GM06990 (cell line): ENCODE results near the gene CD2BP2.
"Not testable (repeated sequence)": the region's sequence is repeated elsewhere in the genome, so short reads cannot be mapped to it uniquely, and the experiment has no call there.

ENCODE experiments used
- DNase-seq: peaks from one replicate; pipeline ENCODE4 v3.0.0-alpha.2; 2011; ENCODE audit not compliant: insufficient read length; ENCODE audit errors: extremely low read depth
- H3K27me3 ChIP-seq: replicated peaks from 2 replicates; pipeline ENCODE4 v1.6.0; 2011; ENCODE audit warnings: low read length; ENCODE audit not compliant: control insufficient read depth, insufficient read depth
- H3K36me3 ChIP-seq: 2 replicates; pipeline ENCODE4 v1.5.1; 2011; ENCODE audit warnings: low read length; ENCODE audit not compliant: control insufficient read depth, insufficient read depth
- H3K4me3 ChIP-seq: replicated peaks from 2 replicates; pipeline ENCODE4 v1.5.1; 2011; ENCODE audit warnings: low read depth, mild to moderate bottlenecking, control low read depth, low read length
- TF ChIP-seq, protein P1 (sequence below): IDR thresholded peaks from 2 replicates; pipeline ENCODE4 v1.5.1; 2011; ENCODE audit warnings: low read length, control low read depth, mild to moderate bottlenecking, inconsistent platforms; ENCODE audit not compliant: insufficient read depth, poor library complexity, severe bottlenecking

Gene CD2BP2

DNA sequence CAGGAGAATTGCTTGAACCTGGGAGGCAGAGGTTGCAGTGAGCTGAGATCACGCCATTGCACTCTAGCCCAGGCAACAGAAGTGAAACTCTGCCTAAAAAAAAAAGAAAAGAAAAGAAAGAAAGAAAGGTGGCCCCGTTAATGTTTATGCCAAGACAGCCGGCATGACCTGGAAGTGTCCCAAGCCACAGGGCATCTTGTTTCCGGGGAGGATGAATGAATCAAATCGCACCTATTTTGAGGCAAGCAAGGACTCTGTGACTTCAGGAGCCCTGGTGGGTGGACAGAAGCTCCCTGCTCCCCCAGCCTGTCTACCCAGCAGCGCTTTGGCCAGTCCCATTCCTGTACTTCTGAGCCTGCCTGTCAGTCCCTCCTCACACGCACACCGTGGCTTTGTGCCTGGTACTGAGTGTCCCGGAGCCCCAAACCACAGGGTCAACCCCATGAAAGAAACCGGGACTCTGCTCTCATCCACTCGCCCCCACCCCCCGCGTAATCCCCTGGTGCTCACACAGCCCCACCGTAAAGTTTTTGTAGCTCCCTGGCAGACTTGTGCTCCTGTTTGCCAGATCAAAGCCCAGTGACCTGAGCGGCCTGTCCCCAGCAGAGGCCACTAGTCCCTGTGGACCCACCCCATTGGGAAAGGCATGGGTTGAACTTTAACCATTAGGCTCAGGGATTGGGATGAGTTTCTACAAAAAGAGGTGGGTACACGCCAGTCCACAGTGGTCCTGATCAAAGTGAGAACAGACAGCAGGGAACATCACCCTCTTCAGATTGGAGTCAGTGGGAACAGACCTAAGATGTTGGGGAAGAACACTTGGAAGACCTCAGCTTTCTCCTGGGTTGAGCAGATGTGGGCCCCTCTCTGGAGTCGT, 19.3 kb downstream of the CD2BP2 start:
- TF ChIP-seq, protein P1, sequence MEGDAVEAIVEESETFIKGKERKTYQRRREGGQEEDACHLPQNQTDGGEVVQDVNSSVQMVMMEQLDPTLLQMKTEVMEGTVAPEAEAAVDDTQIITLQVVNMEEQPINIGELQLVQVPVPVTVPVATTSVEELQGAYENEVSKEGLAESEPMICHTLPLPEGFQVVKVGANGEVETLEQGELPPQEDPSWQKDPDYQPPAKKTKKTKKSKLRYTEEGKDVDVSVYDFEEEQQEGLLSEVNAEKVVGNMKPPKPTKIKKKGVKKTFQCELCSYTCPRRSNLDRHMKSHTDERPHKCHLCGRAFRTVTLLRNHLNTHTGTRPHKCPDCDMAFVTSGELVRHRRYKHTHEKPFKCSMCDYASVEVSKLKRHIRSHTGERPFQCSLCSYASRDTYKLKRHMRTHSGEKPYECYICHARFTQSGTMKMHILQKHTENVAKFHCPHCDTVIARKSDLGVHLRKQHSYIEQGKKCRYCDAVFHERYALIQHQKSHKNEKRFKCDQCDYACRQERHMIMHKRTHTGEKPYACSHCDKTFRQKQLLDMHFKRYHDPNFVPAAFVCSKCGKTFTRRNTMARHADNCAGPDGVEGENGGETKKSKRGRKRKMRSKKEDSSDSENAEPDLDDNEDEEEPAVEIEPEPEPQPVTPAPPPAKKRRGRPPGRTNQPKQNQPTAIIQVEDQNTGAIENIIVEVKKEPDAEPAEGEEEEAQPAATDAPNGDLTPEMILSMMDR = no peak
- H3K36me3 ChIP-seq = no peaks in the 10 kb centered on the region
- H3K27me3 ChIP-seq = no peaks in the 10 kb centered on the region
- H3K4me3 ChIP-seq = peak overlapping the region; percentile 82
- DNase-seq = no peak

DNA sequence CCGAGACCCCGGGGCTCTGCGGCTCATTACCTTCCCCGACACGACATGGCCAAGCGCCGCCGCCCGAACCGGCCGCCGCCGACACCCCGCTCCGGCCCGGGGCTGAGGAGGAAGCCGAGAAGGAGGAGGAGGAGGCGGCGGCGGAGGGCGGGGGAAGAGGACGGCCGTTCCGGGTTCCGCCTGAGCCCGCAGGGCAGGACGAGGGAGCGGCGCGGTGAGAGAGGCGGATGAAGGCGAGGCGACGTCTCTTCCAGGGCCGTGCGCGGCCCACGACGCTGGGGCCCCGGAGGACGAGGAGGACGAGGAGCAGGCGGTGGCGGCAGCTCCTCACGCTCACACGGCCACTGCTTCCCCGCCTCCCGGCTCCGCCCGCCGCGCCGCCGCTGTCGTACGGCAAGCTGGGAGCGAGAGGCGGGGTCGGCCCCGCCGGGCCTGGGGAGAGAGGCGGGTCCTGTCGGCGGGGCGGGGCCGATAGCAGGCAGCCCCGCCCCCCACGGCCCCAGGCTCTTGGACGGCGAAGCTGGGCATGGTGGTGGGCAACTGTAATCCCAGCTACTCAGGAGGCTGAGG, 20.0 kb downstream of the CD2BP2 start:
- H3K4me3 ChIP-seq = peak overlapping the region; percentile 82
- DNase-seq = peak; percentile 87
- H3K27me3 ChIP-seq, H3K36me3 ChIP-seq: not testable (repeated sequence)

DNA sequence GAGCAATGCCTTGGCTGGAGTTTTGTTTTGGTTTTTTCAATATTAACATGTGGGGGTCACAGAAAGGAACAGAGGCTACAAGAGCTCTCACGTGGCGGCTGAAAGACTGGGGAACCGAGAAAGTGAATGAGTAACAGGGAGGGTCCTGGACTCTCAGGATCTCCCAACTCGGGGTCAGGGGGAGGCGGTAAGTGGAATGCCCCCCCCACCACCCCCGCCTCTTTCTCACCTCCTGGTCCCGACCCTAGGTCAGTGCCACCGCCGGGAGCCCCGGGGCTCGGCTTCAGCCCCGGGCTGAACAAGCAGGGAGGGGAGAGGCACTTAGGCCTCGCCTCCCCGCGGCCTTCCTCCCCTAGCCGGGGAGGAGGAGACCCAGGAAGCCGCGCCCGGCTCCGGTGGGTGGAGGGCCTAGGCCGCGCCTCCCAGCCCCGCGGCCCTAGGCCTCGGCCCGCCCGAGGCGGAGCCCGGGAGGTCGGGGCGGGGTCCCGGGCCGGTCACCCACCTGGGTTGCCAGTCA, 20.6 kb downstream of the CD2BP2 start:
- not testable (repeated sequence) for H3K36me3 ChIP-seq, H3K27me3 ChIP-seq
- DNase-seq = peak; percentile 83
- peak overlapping the region; percentile 82 for H3K4me3 ChIP-seq

DNA sequence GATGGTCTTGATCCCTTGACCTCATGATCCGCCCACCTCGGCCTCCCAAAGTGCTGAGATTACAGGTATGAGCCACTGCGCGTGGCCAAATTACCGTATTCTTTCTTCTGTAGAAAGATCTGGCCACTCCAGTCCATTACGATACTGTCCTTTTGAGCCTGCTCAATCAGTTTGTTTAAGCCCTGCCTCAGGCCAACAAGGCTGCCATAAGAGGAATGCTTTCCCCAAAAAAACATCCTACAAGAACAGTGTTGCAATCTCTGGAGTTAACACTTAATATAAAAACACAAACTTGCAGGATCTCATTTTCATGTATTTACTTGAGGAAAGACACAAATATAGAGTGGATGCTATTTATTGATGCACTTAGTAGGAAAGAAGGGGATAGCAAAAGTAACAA, 30.9 kb downstream of the CD2BP2 start:
- H3K36me3 ChIP-seq, H3K4me3 ChIP-seq, DNase-seq, H3K27me3 ChIP-seq: not testable (repeated sequence)

DNA sequence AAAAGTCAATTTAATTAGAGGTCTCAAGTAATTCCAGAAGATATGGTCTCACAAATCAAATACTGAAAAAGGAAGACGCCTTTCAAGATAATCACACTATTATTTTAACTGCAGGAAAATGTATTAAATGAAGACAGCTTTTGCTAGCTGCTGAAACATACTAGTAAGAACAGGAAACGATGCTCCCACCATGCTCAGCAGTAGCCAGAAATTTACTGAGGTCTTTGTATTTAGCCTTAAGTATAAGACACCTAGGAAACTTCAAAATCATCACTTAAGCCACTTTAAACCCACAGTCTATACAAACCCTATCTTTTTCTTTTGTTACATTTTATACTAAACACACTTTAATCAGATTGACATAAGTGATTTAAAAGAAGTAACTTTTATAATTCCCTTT, 36.5 kb downstream of the CD2BP2 start:
- not testable (repeated sequence) for DNase-seq, H3K36me3 ChIP-seq, H3K27me3 ChIP-seq, H3K4me3 ChIP-seq

DNA sequence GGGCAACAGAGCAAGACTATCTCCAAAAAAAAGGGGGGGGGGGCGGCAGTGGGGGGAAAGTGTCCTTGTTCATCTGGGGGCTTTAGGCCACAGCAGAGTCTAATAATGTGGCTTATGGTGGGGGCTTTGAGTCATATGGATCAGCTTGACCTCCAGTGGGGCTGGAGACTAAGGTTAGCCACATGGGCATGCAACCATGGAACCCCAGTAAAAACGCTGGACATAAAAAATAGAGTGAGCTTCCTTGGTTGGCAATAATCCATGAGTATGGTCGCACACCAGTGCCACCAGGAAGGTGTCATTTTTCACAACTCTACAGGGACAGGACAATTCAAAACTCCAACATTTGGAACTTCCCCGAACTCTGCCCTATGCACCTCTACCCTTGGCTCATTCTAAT, 44.2 kb downstream of the CD2BP2 start:
- H3K36me3 ChIP-seq, DNase-seq, H3K4me3 ChIP-seq, H3K27me3 ChIP-seq: not testable (repeated sequence)

DNA sequence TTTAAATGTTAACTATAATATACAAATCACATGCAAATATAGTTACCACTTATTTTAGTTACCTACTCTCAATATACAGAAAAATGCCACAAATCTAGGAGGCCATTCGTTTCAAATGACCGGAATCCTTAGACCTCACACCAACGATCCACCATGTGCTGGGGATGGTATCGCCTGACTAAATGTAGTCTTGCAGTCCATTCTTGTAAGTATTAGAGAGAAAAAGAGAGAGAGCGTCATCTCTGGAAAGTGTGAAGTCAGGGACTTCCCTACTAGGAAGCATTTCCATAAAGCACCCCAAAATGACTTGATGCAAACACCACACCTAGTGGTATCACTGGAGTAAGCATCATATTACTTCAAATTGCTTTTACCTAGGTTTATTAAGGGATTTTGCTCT, 45.9 kb downstream of the CD2BP2 start:
- not testable (repeated sequence) for H3K36me3 ChIP-seq, H3K4me3 ChIP-seq, H3K27me3 ChIP-seq, DNase-seq
